HG03432 (cell line): ENCODE data around the gene FRMD3.

Experiments used
- ATAC-seq: cut with Tn5 transposase; IDR thresholded peaks from one replicate; pipeline ENCODE4 v1.9.1; 2021; ENCODE audit warnings: mild to moderate bottlenecking, moderate library complexity; ENCODE audit not compliant: unreplicated experiment

FRMD3 gene

DNA sequence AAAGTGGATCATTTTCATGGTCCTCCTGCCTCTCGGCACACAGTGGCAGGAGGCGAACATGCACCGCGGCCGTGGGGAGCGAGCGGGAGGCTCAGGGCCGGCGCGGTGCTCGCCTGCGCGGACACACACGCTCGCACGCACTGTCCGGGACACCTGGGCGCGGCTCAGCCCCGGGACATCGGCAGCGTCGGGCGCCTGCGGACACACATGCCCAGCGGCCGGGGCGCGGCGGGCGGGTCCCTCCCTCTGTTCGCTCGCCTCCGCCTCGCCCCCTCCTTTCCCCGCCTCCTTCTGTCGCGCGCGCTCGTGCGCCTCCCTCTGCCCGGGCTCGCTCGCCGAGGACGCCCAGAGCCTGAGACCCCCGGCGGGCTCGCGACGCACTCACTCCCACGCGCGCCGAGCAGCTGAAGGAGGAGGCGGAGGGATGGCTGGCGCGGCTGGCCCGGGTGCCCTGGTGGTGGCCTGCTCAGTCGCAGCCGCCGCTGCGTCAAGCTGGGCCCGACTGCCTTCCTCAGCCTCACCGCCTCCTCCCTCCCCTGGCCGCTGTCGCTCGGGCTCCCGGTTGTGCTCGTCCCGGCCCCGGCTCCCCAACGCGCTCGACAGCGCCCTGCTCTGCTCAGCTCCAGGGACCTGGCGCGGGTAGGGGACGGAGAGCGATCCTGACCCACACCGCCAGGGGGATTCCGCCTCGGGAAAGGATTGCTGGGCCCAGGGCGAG is at the start of gene FRMD3:
TSS of gene FRMD3 (minus strand) at position 230 of the 718 bp plus-strand sequence. CDS start at position 60, 170 bp downstream.
- peak; percentile 78 for ATAC-seq

- ATAC-seq, result no peak
Observed at GRCh38 chr9:83584995-83585394, 46.8 kb upstream of the FRMD3 start.

DNA sequence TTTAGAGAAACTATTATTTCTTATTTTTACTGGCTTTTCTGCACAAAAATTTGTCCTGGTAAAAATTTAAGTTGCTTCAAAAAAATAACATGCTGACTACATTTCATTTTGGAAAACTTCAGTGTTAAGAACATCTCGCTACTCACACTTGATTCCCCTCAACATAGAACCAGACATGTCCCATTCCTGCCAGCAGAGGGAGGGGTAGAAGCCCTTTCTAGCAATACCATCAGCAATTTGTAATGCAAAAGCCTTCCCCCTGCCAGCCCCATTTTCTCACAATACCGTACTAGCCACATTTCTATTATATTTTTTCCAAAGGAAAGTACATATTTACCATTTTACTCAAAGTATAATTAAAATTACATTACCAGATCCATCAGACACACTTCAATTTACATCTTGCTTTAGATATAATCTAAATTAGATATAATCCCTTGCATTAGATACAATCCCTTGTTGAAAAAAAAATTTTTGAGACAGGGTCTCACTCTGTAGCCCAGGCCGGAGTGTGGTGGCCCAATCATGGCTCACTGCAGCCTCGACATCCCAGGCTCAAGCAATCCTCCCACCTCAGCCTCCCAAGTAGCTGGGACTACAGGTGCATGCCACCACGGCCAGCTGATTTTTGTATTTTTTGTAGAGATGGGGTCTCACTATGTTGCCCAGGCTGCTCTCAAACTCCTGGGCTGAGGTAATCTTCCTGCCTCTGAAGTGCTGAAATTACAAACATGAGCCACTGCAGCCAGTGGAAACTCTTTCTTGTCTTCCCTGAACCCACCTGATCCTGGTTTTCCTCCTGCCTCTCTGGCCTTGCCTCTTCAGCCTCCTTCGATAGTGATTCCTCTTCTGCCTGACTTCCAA is 45.2 kb upstream of the FRMD3 start:
- ATAC-seq, result peak; percentile 74

- ATAC-seq, result no peak
Observed at GRCh38 chr9:83582029-83582428, 43.8 kb upstream of the FRMD3 start.

GRCh38 chr9:83574482-83574881 is 36.3 kb upstream of the FRMD3 start:
- no peak for ATAC-seq

- no peak for ATAC-seq
Observed at GRCh38 chr9:83572524-83572923, 34.3 kb upstream of the FRMD3 start.

- no peak for ATAC-seq
Observed at GRCh38 chr9:83570359-83570758, 32.2 kb upstream of the FRMD3 start.

DNA sequence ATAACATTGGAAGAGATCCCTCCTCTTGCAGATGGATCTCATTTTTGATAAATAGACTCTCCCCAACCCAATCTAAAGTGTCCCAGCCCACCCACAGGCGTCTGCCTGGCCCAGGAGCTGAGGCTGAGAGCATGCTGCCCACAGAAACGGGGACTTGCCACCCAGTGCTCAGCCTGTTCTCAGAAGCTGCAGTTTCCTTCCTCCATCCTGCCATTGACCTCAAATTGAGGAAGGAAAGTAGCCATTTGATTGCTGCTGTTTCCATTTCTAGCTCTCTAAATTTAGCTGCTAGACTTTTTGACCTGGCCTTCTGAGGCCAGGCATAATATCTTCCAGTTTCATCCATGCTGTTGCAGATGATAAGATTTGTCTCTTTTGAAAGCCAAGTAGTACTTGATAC is 31.1 kb upstream of the FRMD3 start:
- ATAC-seq, result peak; percentile 82

DNA sequence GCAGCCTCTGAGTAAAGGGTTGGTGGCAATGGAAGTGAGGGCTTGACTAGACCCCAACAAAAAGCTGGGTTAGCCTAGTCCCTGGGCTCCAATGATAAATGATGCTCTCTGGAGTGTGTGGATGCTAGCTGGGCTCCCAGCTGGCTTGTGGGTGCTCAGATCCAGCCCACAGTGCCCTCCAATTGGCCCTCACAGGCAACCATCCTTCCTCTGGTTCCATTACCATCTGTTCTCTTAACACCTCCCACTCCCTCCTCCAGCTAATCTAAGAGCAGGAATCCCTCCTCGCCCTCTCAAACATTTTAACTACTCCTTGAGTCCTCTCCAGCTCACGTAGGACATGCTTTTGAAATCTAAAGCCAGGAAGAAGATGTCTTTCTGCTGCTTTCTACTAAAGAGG is 25.2 kb upstream of the FRMD3 start:
- ATAC-seq, result no peak

DNA sequence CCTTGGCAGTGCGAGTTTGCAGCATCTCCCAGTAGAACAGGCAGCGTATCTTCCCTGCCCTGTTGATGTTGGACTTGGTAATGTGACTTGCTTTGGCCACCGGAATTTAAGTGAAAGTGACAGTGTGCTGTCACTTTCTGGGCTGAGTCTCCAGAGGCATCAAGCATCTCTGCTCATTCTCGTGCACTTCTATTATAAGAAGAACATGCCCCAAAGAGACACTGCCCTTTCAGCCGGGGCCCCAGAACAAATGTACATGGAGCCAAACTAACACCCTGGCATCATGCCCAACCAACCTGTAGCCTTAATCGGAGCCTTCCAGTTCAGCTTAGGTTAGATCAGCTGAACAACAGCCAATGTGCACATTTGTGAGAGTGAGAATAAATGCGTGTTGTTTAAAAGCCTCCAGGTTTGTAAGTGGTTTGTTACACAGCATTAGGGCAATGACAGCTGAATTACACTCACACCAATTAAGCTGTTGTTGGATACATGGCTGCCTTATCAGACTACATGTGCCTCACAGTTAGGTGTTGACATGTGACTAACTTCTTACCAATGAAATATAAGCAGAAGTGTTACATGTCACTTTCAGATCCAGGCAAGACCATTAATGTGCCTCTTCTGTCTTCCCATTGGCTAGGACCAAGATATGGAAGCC is 22.1 kb upstream of the FRMD3 start:
- ATAC-seq, result no peak

GRCh38 chr9:83557771-83558170 is 19.6 kb upstream of the FRMD3 start:
- no peak for ATAC-seq

- ATAC-seq, result no peak
Observed at GRCh38 chr9:83557317-83557716, 19.1 kb upstream of the FRMD3 start.

DNA sequence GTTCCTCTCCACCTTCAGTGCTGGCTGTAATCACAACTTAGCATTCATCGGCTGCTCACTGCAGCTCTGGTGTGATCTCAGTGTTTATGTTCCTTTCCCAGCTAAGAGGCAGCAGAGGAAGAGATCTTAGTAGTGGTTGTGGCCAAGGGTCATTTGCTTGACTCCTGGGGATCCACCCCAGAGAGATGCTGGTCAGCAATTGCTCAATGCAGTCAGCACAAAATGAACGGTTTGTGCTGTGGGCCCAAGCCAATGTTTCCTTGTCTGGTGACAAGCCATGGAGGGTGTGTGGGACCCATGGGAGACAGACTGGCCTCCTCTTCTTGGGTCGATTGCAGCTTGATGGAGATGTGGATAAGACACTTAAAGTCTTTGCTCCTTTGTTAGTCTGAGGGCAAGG is 16.1 kb upstream of the FRMD3 start:
- ATAC-seq, result no peak

DNA sequence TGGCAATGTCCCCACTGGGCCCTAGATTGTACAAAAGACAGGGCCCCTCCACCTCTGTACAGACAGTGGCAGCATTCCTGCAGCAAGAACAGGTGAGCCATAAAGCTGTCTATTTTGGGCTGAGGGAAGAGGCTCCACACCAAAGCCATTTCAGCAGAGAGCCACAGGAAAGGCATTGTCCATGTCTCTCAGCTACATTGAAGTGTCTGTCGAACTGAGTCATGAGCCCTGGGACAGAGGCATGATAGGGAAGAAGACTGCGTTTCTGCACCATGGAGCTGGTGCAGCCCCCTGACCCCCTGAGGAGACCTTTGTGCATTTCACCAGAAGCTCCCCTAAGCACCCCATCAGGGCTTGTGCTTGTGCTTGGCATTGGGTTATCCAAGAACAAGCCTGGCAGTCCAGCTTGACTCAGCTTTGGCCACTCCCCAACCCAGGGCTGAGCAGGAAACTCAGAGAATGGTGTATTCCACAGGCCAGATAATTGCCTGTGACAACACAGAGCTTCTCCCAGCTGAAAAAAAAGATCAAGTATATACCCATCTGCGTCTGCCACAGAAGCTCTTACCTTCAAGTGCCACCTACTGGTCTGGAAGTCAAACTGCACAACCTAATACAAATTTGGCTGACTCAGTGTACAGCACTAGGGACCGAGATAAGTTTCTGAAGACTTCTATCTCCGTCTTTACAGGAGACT is 5.9 kb upstream of the FRMD3 start:
- ATAC-seq, result peak; percentile 98

GRCh38 chr9:83538890-83539238 is 663 bp upstream of the FRMD3 start:
- no peak for ATAC-seq

- ATAC-seq, result no peak
Observed at GRCh38 chr9:83537331-83538171, 650 bp downstream of the FRMD3 start.

DNA sequence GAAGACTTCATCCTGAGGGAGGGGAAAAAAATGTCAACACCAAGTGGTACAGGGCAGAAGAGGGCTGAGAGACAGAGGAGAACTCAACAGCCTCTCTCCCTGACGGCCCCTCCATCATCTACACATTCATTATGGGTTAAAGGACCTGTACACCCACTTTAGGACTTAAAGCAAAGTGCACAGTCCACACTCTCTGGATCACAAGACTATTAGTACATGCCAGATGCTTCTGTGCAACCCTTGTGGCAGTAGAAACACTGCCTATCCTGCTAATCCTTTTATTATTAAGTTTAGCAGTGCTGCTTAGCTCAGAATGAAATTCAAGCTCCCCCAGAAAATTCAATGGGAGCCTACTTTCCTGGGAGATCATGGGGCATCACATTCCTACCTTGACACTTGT is 1.9 kb downstream of the FRMD3 start:
- ATAC-seq, result no peak

GRCh38 chr9:83535736-83536135 is 2.5 kb downstream of the FRMD3 start:
- no peak for ATAC-seq

DNA sequence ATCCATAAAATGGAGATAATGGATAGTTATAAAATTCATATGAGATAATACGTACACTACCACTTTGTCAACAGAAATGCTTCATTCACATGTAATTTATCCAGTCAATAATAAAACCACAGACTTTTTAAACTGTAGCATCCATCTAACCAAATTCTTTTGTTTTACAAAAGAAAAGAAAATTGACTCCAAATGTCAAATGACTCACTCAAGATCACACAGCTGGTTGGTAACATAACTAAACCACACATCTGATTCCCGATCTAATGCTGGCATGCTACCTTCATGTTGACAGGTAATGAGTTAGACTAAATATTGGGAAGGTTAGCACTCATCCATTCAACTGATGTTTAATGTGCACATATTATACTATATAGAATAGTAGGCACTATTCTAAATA is 4.9 kb downstream of the FRMD3 start:
- no peak for ATAC-seq

- no peak for ATAC-seq
Observed at GRCh38 chr9:83526901-83527300, 11.3 kb downstream of the FRMD3 start.
